Hepatocyte (in vitro differentiated cells): ENCODE measurements around the gene S100A6. TPM values are rescaled to one million over a fixed set of nuclear protein-coding genes. Genes with fewer than 3 reads are reported as not detected.
"Not testable (repeated sequence)": the region's sequence is repeated elsewhere in the genome, so short reads cannot be mapped to it uniquely, and the experiment has no call there.

Experiments
- DNase-seq: peaks from one replicate; pipeline ENCODE4 v3.0.0-alpha.2; 2016; ENCODE audit warnings: low spot score
- H2AFZ ChIP-seq: fragments of 200-600 bp; sonication (generic); 2 replicates; pipeline ENCODE4 v1.6.0; 2016; ENCODE audit warnings: antibody characterized with exemption, mild to moderate bottlenecking
- H3K27ac ChIP-seq: fragments of 200-600 bp; sonication (generic); 2 replicates; pipeline ENCODE4 v1.5.1; 2016; ENCODE audit warnings: mild to moderate bottlenecking
- H3K27me3 ChIP-seq: fragments of 200-600 bp; sonication (generic); 2 replicates; pipeline ENCODE4 v1.6.1; 2016
- H3K36me3 ChIP-seq: fragments of 200-600 bp; sonication (generic); replicated peaks from 2 replicates; pipeline ENCODE4 v1.5.1; 2016; ENCODE audit warnings: low read depth; ENCODE audit not compliant: insufficient read depth
- H3K4me1 ChIP-seq: fragments of 200-600 bp; sonication (generic); 2 replicates; pipeline ENCODE4 v1.5.1; 2016; ENCODE audit warnings: mild to moderate bottlenecking, moderate library complexity; ENCODE audit not compliant: insufficient read depth
- H3K4me2 ChIP-seq: fragments of 200-600 bp; sonication (generic); 2 replicates; pipeline ENCODE4 v1.6.0; 2016
- H3K4me3 ChIP-seq: fragments of 200-600 bp; sonication (generic); 2 replicates; pipeline ENCODE4 v1.5.1; 2016; ENCODE audit warnings: mild to moderate bottlenecking
- H3K79me2 ChIP-seq: fragments of 200-600 bp; sonication (generic); 2 replicates; pipeline ENCODE4 v1.6.0; 2017; ENCODE audit warnings: mild to moderate bottlenecking
- H3K9me2 ChIP-seq: fragments of 200-600 bp; sonication (generic); replicated peaks from 2 replicates; pipeline ENCODE4 v1.6.0; 2017; ENCODE audit warnings: mild to moderate bottlenecking; ENCODE audit not compliant: insufficient read depth
- H3K9me3 ChIP-seq: fragments of 200-600 bp; sonication (generic); 2 replicates; pipeline ENCODE4 v1.5.1; 2016; ENCODE audit warnings: low read depth, mild to moderate bottlenecking
- H4K20me1 ChIP-seq: fragments of 200-600 bp; sonication (generic); 2 replicates; pipeline ENCODE4 v1.6.0; 2016; ENCODE audit warnings: mild to moderate bottlenecking; ENCODE audit not compliant: insufficient read depth, poor library complexity, severe bottlenecking
- CTCF ChIP-seq: fragments of 200-600 bp; sonication (generic); IDR thresholded peaks from 2 replicates; pipeline ENCODE4 v1.5.1; 2016; ENCODE audit warnings: antibody characterized with exemption, mild to moderate bottlenecking; ENCODE audit not compliant: poor library complexity
- EZH2 ChIP-seq: fragments of 200-600 bp; sonication (generic); IDR thresholded peaks from 2 replicates; pipeline ENCODE4 v1.6.1; 2016; ENCODE audit warnings: antibody characterized with exemption, mild to moderate bottlenecking, borderline replicate concordance
- EZH2phosphoT487 ChIP-seq: fragments of 200-600 bp; sonication (generic); IDR thresholded peaks from one replicate; pipeline ENCODE4 v1.6.1; 2018; ENCODE audit warnings: antibody characterized with exemption, mild to moderate bottlenecking, low read depth, moderate library complexity; ENCODE audit not compliant: unreplicated experiment, severe bottlenecking
- WGBS: methylation state at CpG from one replicate; pipeline ENCODE4 v1.1.6; 2016; ENCODE audit warnings: low lambda C conversion rate; ENCODE audit errors: missing lambda C conversion rate; 5-methylcytosine and 5-hydroxymethylcytosine counted together
- polyA plus RNA-seq: library from polyadenylated mRNA; unstranded; fragments of >200 nt; fragmentation: Nextera tagmentation; extraction: Ambion mirVana; gene quantifications from 2 replicates; pipeline ENCODE4 v1.2.1, GENCODE V29; 2016
- total RNA-seq: library from RNA; depleted of rRNA; stranded (reverse); fragments of >200 nt; gene quantifications from 2 replicates; pipeline ENCODE4 v1.2.3, GENCODE V29; 2014

The S100A6 gene
- 140 and 173 TPM in 2 replicates for total RNA-seq
- 657 and 701 TPM in 2 replicates for polyA plus RNA-seq

DNA sequence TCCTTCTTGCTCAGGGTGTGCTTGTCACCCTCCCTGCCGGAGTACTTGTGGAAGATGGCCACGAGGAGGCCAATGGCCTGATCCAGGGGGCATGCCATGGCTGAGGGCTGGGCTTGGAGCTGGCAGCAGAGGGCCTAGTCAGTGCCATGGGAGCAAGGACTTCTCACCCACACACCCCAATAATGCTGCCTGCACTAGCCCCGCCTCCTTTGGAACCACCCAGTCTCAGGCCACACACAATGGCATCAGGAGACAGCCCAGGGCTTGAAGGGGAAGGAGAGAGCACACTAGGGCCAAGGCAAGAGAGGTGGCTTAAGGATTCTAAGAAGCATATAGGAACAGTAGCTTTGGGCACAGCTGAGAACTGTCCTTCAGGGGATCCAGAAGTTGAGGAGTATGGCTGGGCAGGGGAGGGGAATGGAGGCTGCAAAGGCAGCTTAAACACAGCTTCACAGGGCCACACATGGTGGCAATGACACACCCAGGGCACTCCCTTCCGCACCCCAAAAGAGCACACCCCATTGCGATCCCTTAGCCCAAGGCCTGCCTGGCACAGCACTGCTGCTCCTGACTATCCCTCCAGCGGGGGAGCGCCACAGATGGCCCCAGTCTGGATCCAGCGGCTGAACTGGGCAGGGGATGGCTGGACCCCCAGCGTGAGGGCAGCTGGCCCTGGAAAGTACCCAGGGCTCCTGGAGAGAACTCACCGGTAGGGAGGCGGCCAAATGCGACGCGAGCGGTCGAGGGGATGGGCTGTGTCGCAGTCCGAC, at the start of gene S100A6:
TSS of gene S100A6 (minus strand) at position 750 of the 770 bp plus-strand sequence. CDS start at position 98, 652 bp downstream.
- peak within 1 kb of the TSS; percentile 42 for H3K4me3 ChIP-seq
- DNase-seq: no peak
- no peaks in the 10 kb centered on the region for H3K27me3 ChIP-seq
- peaks cover 43% of the 10 kb centered on the region for H3K4me1 ChIP-seq
- H3K4me2 ChIP-seq: peak within 1 kb of the TSS; percentile 87
- H2AFZ ChIP-seq: peak within 1 kb of the TSS; percentile 37
- H3K9me3 ChIP-seq: no peaks in the 10 kb centered on the region
- H3K79me2 ChIP-seq: peaks cover 18% of the 10 kb centered on the region
- peak within 1 kb of the TSS; percentile 94 for H3K27ac ChIP-seq
- H3K9me2 ChIP-seq: no peaks in the 10 kb centered on the region
- H3K36me3 ChIP-seq: no peaks in the 10 kb centered on the region
- no peaks in the 10 kb centered on the region for H4K20me1 ChIP-seq
- WGBS: 70% methylated on average over 9 of the region's 18 CpGs
- no peak for TF ChIP-seq CTCF
- no peak for TF ChIP-seq EZH2phosphoT487

GRCh38 chr1:153585006-153585405, 49.2 kb upstream of the S100A6 start:
- Histone ChIP-seq H3K79me2 (no peaks in the 10 kb centered on the region), H3K4me2 (no peak overlapping the region), H3K4me3 (no peak overlapping the region), H3K36me3 (no peaks in the 10 kb centered on the region), H3K27ac (no peak overlapping the region), H2AFZ (no peak overlapping the region), H4K20me1 (no peaks in the 10 kb centered on the region), H3K4me1 (no peaks in the 10 kb centered on the region), H3K9me3 (no peaks in the 10 kb centered on the region), H3K9me2 (no peaks in the 10 kb centered on the region), H3K27me3 (no peaks in the 10 kb centered on the region)
- TF ChIP-seq CTCF (no peak), EZH2phosphoT487 (no peak), EZH2 (no peak)
- DNase-seq: no peak
- 64% methylated on average over 1 of the region's 1 CpG for WGBS

DNA sequence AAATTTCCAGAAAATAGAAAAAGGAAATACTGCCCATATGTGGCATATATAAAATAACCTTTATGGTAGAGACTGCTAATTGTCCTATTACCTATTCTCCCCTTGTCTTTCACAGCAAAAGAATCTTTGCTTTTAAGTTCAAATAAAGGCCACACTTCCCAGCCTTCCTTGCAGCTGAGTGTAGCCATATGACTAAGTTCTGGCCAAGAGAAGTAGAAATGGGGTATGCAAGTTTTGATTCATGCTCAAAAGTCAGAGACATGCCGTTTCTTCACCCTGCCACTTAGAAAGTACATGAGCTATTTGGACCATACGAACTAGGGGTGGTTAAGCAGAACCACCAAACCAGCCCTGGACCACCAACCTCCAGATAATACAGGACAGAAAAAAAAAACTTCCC, 48.2 kb upstream of the S100A6 start:
- no peak for DNase-seq
- no peaks in the 10 kb centered on the region for H4K20me1 ChIP-seq
- TF ChIP-seq CTCF: no peak
- no peak for TF ChIP-seq EZH2phosphoT487
- H3K36me3 ChIP-seq: no peaks in the 10 kb centered on the region
- no peak overlapping the region for H3K27ac ChIP-seq
- no peaks in the 10 kb centered on the region for H3K79me2 ChIP-seq
- 92% methylated on average over 2 of the region's 2 CpGs for WGBS
- no peaks in the 10 kb centered on the region for H3K9me2 ChIP-seq
- H3K9me3 ChIP-seq: no peaks in the 10 kb centered on the region
- H3K4me2 ChIP-seq: no peak overlapping the region
- no peak overlapping the region for H2AFZ ChIP-seq
- H3K4me3 ChIP-seq: no peak overlapping the region
- H3K27me3 ChIP-seq: no peaks in the 10 kb centered on the region
- no peaks in the 10 kb centered on the region for H3K4me1 ChIP-seq

- not testable (repeated sequence) for H3K4me2 ChIP-seq, H3K4me1 ChIP-seq, DNase-seq, H3K4me3 ChIP-seq, H3K9me2 ChIP-seq, H3K9me3 ChIP-seq, H3K27me3 ChIP-seq, H3K36me3 ChIP-seq, H4K20me1 ChIP-seq, H2AFZ ChIP-seq, H3K79me2 ChIP-seq, H3K27ac ChIP-seq
- 49% methylated on average over 3 of the region's 3 CpGs for WGBS
Measured at GRCh38 chr1:153583514-153583913, 47.7 kb upstream of the S100A6 start.

DNA sequence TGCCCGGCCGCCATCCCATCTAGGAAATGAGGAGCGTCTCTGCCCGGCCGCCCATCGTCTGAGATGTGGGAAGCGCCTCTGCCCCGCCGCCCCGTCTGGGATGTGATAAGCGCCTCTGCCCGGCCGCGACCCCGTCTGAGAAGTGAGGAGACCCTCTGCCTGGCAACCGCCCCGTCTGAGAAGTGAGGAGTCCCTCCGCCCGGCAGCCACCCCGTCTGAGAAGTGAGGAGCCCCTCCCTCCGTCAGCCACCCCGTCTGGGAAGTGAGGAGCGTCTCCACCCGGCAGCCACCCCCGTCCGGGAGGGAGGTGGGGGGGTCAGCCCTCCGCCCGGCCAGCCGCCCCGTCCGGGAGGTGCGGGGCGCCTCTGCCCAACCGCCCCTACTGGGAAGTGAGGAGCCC, 47.0 kb upstream of the S100A6 start:
- not testable (repeated sequence) for H3K4me1 ChIP-seq, H3K4me2 ChIP-seq, H3K27ac ChIP-seq, H3K4me3 ChIP-seq, H3K79me2 ChIP-seq, H2AFZ ChIP-seq, H3K9me3 ChIP-seq, DNase-seq, H4K20me1 ChIP-seq, H3K36me3 ChIP-seq, H3K9me2 ChIP-seq, H3K27me3 ChIP-seq
- 100% methylated on average over 1 of the region's 34 CpGs for WGBS
